Hematopoietic multipotent progenitor cell treated with erythropoietin and hydrocortisone succinate and interleukin-3 and kit ligand, for 4 days (in vitro differentiated cells): Measurements from ENCODE around the gene STK11.
A peak's percentile ranks its signal among the peaks of the same experiment; 100 is the strongest.

Source experiments
- DNase-seq: peaks from one replicate; pipeline ENCODE4 v3.0.0-alpha.2; 2015

STK11 gene

GRCh38 chr19:1275260-1275975 is 69.8 kb downstream of the STK11 start, which contains the start of gene FAM174C:
Gene FAM174C (plus strand): TSS chr19:1275530. CDS start chr19:1275550, 20 bp downstream.
- peak; percentile 99 for DNase-seq

GRCh38 chr19:1275976-1276627 is 70.5 kb downstream of the STK11 start:
- no peak for DNase-seq

DNA sequence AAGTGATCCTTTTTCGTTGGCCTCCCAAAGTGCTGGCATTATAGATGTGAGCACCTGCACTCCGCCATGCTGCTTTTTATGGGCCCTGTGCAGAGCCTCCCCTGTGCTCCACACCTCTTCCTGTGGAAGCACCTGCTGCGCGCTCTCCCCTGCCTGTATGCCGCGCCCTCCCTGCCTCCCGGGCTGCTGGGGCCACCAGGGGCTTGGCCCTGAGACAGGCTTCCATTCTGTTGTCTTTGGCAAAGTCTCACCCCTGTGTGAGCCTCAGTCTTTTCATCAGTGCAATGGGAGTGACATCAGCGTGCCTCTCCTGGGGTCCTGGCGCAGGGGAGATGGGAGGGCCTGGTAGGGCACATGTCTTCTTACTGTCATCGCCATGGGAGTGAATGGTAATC is 71.0 kb downstream of the STK11 start:
- no peak for DNase-seq

GRCh38 chr19:1277061-1277460 is 71.5 kb downstream of the STK11 start:
- no peak for DNase-seq
